Limb (tissue), 2 donors: Measurements from ENCODE around the gene GRM7.

Experiments used
- DNase-seq, 2 donors: peaks; one replicate each; pipeline ENCODE4 v3.0.0-alpha.2; 2016; ENCODE audit errors: extremely low spot score in 2 of 2

Gene GRM7

GRCh38 chr3:7396534-7396933, 535.6 kb downstream of the GRM7 start:
- DNase-seq: no peak

GRCh38 chr3:7397097-7397496, 536.2 kb downstream of the GRM7 start:
- DNase-seq: no peak

GRCh38 chr3:7400360-7400759, 539.4 kb downstream of the GRM7 start:
- DNase-seq: no peak

- DNase-seq: no peak
These were observed 540.5 kb downstream of the GRM7 start for GRCh38 chr3:7401418-7401817.

- DNase-seq: no peak
These were observed 546.2 kb downstream of the GRM7 start for GRCh38 chr3:7407107-7407506.

- no peak for DNase-seq
These were observed 549.9 kb downstream of the GRM7 start for GRCh38 chr3:7410782-7411181.

- no peak for DNase-seq
These were observed 560.1 kb downstream of the GRM7 start for GRCh38 chr3:7421065-7421464.

GRCh38 chr3:7423036-7423435, 562.1 kb downstream of the GRM7 start:
- no peak for DNase-seq

GRCh38 chr3:7423995-7424394, 563.1 kb downstream of the GRM7 start:
- no peak for DNase-seq

GRCh38 chr3:7428206-7428718, 567.3 kb downstream of the GRM7 start:
- no peak for DNase-seq

- no peak for DNase-seq
These were observed 571.7 kb downstream of the GRM7 start for GRCh38 chr3:7432610-7433009.

GRCh38 chr3:7433073-7433472, 572.2 kb downstream of the GRM7 start:
- DNase-seq: no peak

- DNase-seq: no peak
These were observed 575.6 kb downstream of the GRM7 start for GRCh38 chr3:7436542-7436941.

GRCh38 chr3:7437231-7437630, 576.3 kb downstream of the GRM7 start:
- no peak for DNase-seq

GRCh38 chr3:7439101-7439680, 578.3 kb downstream of the GRM7 start:
- no peak for DNase-seq

GRCh38 chr3:7444886-7445285, 584.0 kb downstream of the GRM7 start:
- no peak for DNase-seq

GRCh38 chr3:7445331-7445730, 584.4 kb downstream of the GRM7 start:
- no peak for DNase-seq

- DNase-seq: no peak
These were observed 586.4 kb downstream of the GRM7 start for GRCh38 chr3:7447197-7447769.

GRCh38 chr3:7456386-7456785, 595.5 kb downstream of the GRM7 start:
- no peak for DNase-seq

- no peak for DNase-seq
These were observed 600.4 kb downstream of the GRM7 start for GRCh38 chr3:7461202-7461825.

- DNase-seq: no peak
These were observed 609.0 kb downstream of the GRM7 start for GRCh38 chr3:7469866-7470265.

GRCh38 chr3:7484636-7485035, 623.7 kb downstream of the GRM7 start:
- no peak for DNase-seq

- no peak for DNase-seq
These were observed 626.8 kb downstream of the GRM7 start for GRCh38 chr3:7487763-7488162.
